ENCODE results near the gene GPALPP1.
"Not testable (repeated sequence)": the region's sequence is repeated elsewhere in the genome, so short reads cannot be mapped to it uniquely, and the experiment has no call there.

Gene GPALPP1

GRCh38 chr13:45003417-45003816 is 14.1 kb downstream of the GPALPP1 start:
- in situ Hi-C loops (cut with MboI; ENCODE audit: low sequenced_read_pairs) = no loop called here

GRCh38 chr13:45004096-45004495 is 14.8 kb downstream of the GPALPP1 start:
- in situ Hi-C loops (cut with MboI; ENCODE audit: low sequenced_read_pairs) = no loop called here

- in situ Hi-C loops (cut with MboI; ENCODE audit: low sequenced_read_pairs) = no loop called here
Observed at GRCh38 chr13:45007225-45007624, 17.9 kb downstream of the GPALPP1 start.

GRCh38 chr13:45007823-45008222 is 18.5 kb downstream of the GPALPP1 start:
- in situ Hi-C loops (cut with MboI; ENCODE audit: low sequenced_read_pairs) = no loop called here

- in situ Hi-C loops (cut with MboI; ENCODE audit: low sequenced_read_pairs) = no loop called here
Observed at GRCh38 chr13:45011198-45011597, 21.9 kb downstream of the GPALPP1 start.

- in situ Hi-C loops (cut with MboI; ENCODE audit: low sequenced_read_pairs) = no loop called here
Observed at GRCh38 chr13:45015300-45015699, 26.0 kb downstream of the GPALPP1 start.

- in situ Hi-C loops (cut with MboI; ENCODE audit: low sequenced_read_pairs) = no loop called here
Observed at GRCh38 chr13:45016792-45017425, 27.6 kb downstream of the GPALPP1 start.

GRCh38 chr13:45019981-45020380 is 30.6 kb downstream of the GPALPP1 start:
- in situ Hi-C loops (cut with MboI; ENCODE audit: low sequenced_read_pairs) = not testable (repeated sequence)

- in situ Hi-C loops (cut with MboI; ENCODE audit: low sequenced_read_pairs) = no loop called here
Observed at GRCh38 chr13:45021250-45021649, 31.9 kb downstream of the GPALPP1 start.

GRCh38 chr13:45024847-45025246 is 35.5 kb downstream of the GPALPP1 start:
- in situ Hi-C loops (cut with MboI; ENCODE audit: low sequenced_read_pairs) = no loop called here

- in situ Hi-C loops (cut with MboI; ENCODE audit: low sequenced_read_pairs) = no loop called here
Observed at GRCh38 chr13:45034342-45034741, 45.0 kb downstream of the GPALPP1 start.

GRCh38 chr13:45036206-45036605 is 46.9 kb downstream of the GPALPP1 start:
- in situ Hi-C loops (cut with MboI; ENCODE audit: low sequenced_read_pairs) = no loop called here

GRCh38 chr13:45040173-45040572 is 50.8 kb downstream of the GPALPP1 start:
- in situ Hi-C loops (cut with MboI; ENCODE audit: low sequenced_read_pairs) = no loop called here

GRCh38 chr13:45040622-45041021 is 51.3 kb downstream of the GPALPP1 start:
- in situ Hi-C loops (cut with MboI; ENCODE audit: low sequenced_read_pairs) = no loop called here

GRCh38 chr13:45042539-45042938 is 53.2 kb downstream of the GPALPP1 start:
- in situ Hi-C loops (cut with MboI; ENCODE audit: low sequenced_read_pairs) = no loop called here

GRCh38 chr13:45046445-45046844 is 57.1 kb downstream of the GPALPP1 start:
- in situ Hi-C loops (cut with MboI; ENCODE audit: low sequenced_read_pairs) = no loop called here

- in situ Hi-C loops (cut with MboI; ENCODE audit: low sequenced_read_pairs) = no loop called here
Observed at GRCh38 chr13:45047394-45048310, 58.3 kb downstream of the GPALPP1 start.

GRCh38 chr13:45048890-45049407 is 59.6 kb downstream of the GPALPP1 start:
- in situ Hi-C loops (cut with MboI; ENCODE audit: low sequenced_read_pairs) = no loop called here

GRCh38 chr13:45049478-45049877 is 60.1 kb downstream of the GPALPP1 start:
- in situ Hi-C loops (cut with MboI; ENCODE audit: low sequenced_read_pairs) = no loop called here

- in situ Hi-C loops (cut with MboI; ENCODE audit: low sequenced_read_pairs) = loop anchor here (10.0 kb wide), 1 partner anchor 253 kb away; no protein-coding TSS in a partner anchor
Observed at GRCh38 chr13:45051315-45051714, 62.0 kb downstream of the GPALPP1 start.

- in situ Hi-C loops (cut with MboI; ENCODE audit: low sequenced_read_pairs) = loop anchor here (10.0 kb wide), 1 partner anchor 249 kb away; no protein-coding TSS in a partner anchor
Observed at GRCh38 chr13:45055198-45055901, 66.0 kb downstream of the GPALPP1 start.

Measured in HL-60/S4 treated with retinoic acid at 250 ng/mL for 4 days and 3 days (cell line).